Choroid plexus epithelial cell (primary cell): ENCODE data around the gene KRTAP5-8.

ENCODE experiments used
- DNase-seq: peaks from one replicate; pipeline ENCODE4 v3.0.0-alpha.2; 2010; ENCODE audit warnings: low read depth
- H3K4me3 ChIP-seq: 2 replicates; pipeline ENCODE4 v1.5.1; 2011; ENCODE audit warnings: low read depth, mild to moderate bottlenecking, control low read depth, low read length, moderate library complexity
- TF ChIP-seq, protein P1 (sequence below): conservative IDR thresholded peaks from 2 replicates; pipeline ENCODE4 v1.5.1; 2011; ENCODE audit warnings: low read depth, mild to moderate bottlenecking, control low read depth, inconsistent platforms, low read length, moderate library complexity

Gene KRTAP5-8

DNA sequence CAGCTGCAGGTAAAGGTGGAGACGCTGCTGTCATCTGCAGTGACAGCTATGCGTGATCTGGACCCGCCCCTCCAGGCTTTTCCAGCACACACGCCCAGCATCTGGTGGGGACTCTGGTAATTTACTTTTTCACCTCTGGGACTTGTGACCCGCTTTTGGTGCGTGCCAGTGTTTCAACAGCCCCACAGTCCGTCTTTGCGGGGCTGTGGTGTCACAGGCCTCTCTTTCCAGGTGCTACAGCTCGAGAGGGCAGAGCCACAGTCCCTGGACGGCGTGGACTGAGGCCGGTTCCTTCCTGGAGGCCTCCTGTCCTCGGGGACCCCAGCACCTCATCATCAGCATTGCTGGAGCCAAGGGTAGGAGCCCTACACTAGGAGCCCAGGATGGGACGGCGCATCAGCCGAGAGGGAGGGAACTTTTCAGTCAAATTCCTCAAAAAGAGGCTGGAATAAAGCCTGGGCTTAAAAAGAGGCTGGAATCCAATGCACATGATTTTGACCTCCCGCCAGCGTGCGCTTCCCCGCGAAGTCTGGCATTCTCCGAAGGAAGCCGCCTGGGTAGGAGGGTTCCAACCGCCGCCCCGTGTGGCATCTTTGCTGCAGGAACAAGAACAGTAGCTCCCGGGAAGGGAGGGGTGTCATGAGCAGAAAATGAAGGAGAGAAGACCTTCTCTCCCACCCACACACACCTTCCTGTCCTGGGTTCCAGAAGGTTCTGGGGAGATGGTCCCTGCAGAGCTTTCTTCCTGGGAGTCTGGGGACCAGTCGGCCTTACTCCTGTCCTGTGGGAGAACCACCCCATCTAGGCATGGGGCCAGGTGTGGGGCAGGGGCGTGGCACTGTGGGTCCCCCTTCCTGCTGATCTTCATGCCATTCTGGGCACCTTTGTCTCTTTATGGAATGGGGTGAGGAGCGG is 36.5 kb upstream of the KRTAP5-8 start:
- no peak overlapping the region for H3K4me3 ChIP-seq
- no peak for DNase-seq
- TF ChIP-seq, protein P1, sequence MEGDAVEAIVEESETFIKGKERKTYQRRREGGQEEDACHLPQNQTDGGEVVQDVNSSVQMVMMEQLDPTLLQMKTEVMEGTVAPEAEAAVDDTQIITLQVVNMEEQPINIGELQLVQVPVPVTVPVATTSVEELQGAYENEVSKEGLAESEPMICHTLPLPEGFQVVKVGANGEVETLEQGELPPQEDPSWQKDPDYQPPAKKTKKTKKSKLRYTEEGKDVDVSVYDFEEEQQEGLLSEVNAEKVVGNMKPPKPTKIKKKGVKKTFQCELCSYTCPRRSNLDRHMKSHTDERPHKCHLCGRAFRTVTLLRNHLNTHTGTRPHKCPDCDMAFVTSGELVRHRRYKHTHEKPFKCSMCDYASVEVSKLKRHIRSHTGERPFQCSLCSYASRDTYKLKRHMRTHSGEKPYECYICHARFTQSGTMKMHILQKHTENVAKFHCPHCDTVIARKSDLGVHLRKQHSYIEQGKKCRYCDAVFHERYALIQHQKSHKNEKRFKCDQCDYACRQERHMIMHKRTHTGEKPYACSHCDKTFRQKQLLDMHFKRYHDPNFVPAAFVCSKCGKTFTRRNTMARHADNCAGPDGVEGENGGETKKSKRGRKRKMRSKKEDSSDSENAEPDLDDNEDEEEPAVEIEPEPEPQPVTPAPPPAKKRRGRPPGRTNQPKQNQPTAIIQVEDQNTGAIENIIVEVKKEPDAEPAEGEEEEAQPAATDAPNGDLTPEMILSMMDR: no peak

DNA sequence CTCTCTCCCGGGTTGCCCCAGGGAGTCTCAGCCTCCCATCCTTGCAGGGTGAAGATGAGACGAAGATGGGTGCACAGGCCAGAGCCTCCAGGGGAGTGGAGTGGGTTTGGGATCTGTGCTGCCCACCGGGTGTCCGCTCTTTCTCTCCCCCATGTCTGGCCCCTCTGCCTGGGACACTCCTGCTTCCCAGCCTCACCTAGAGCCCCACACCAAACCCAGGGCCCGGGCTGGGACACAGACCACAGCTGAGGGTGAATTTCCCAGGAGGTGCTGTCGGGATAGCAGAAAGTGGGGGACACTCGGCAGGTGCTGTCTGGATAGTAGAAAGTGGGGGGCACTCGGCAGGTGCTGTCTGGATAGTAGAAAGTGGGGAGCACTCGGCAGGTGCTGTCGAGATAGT is 35.8 kb upstream of the KRTAP5-8 start:
- H3K4me3 ChIP-seq: no peak overlapping the region
- DNase-seq: no peak
- TF ChIP-seq, protein P1: no peak

DNA sequence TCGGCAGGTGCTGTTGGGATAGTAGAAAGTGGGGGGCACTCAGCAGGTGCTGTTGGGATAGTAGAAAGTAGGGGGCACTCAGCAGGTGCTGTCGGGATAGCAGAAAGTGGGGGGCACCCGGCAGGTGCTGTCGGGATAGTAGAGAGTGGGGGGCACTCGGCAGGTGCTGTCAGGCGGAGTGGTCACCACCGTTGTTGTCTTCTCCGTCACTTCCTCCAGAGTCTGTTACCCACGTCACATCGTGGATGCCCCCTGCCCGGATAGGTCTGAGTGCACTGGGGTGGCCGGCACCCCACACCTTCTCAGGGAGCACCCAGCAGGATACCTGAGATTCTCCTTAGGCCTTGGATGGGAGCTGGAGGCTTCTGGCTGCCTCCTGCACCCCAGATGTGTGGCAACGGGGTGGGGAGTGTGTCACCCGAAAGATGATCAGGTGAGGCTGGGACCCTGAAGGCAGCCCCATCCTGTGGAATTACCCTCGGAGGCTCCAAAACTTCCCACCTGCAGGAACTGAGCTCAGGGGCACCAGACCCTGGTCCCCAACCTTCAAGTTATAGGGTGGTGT is 34.9 kb upstream of the KRTAP5-8 start:
- no peak for DNase-seq
- no peak overlapping the region for H3K4me3 ChIP-seq
- TF ChIP-seq, protein P1: no peak

DNA sequence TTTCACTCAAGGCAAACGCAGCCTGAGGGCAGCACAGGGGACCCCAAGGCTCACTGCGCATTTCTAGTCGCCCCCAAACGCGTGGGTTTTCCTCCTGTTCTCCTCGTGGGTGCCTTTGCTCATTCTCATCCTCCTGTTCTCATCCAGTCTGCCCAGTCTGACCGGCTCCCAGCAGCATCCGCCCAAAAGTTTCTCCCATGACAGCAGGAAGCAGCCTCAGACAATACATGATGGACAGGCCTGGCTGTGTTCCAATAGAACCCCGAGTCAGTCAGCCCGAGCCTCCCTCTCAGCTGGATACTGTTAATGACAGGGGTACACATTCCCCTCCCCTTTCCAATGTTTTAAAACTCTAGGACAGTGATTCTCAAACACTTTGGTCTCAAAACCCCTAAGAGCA is 33.3 kb upstream of the KRTAP5-8 start:
- no peak for DNase-seq
- TF ChIP-seq, protein P1: no peak
- H3K4me3 ChIP-seq: no peak overlapping the region

DNA sequence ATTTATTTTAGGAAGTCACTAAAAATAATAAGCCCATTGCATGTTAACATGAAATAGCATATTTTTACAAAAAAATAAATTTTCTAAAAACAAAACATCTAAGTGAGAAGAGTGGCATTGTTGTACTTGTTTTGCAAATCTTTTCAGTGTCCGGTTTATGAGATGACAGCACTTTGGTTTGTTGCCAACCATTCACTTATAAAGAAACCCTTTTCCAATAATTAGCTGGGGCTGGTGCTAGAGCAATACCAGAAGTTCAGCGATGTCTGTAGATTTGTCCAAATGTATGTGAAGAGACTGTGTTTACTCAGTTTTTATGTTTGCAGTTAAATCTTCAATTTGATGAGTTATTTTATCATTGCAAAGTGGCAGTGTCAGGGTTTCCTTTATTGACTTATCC is 32.8 kb upstream of the KRTAP5-8 start:
- no peak overlapping the region for H3K4me3 ChIP-seq
- TF ChIP-seq, protein P1: no peak
- no peak for DNase-seq

DNA sequence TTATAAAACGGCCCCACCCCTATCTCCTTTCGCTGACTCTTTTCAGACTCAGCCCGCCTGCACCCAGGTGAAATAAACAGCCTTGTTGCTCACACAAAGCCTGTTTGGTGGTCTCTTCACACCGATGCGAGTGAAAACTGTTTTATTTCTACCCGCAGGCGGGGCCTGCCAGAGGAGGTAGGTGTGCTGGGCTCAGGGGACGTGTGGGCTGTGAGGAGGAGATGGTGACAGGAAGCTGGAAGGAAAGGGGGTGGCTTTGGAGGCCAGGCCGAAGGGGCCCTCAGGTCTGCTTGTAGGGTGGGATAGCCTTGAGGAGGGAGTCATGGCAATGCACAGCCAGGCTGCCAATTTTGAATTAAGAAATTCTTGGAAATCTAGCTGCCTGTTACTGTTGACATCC is 32.0 kb upstream of the KRTAP5-8 start:
- TF ChIP-seq, protein P1: no peak
- no peak overlapping the region for H3K4me3 ChIP-seq

DNA sequence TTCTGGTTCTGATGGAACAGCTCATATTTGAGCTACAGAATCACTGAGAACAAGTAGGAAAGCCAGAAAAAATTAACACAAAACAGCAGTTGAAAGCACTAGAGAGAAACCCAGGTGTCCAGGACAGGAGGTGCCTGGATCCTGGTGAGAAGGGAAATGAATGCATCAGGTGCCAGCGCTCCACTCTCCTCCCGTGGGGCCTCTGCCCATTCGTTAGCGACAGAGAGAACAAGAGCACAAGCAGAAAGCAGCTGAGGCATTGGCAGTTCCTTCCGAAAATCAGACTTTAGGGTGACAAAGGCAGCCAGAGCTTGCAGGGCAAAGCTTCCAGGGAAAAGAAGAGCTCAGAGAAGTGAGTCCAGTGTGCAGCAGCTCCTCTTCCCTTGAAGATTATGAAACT is 30.7 kb upstream of the KRTAP5-8 start:
- no peak for DNase-seq
- TF ChIP-seq, protein P1: no peak
- H3K4me3 ChIP-seq: no peak overlapping the region

More for the DNA sequence above, 32.0 kb upstream of the KRTAP5-8 start:
- no peak for DNase-seq
